Neural cell (in vitro differentiated cells): Measurements from ENCODE around the gene PRR16. TPM values are rescaled to one million over a fixed set of nuclear protein-coding genes. Genes with fewer than 3 reads are reported as not detected.
"Not testable (repeated sequence)": the region's sequence is repeated elsewhere in the genome, so short reads cannot be mapped to it uniquely, and the experiment has no call there.

ENCODE experiments used
- H2AFZ ChIP-seq: fragments of 200-600, 300-800 bp; sonication (generic), shearing (Covaris generic); 2 replicates; pipeline ENCODE4 v1.6.0; 2014; ENCODE audit warnings: low read depth, mild to moderate bottlenecking, antibody characterized with exemption, low read length, moderate library complexity
- H3F3A ChIP-seq: fragments of 200-600 bp; shearing (Covaris generic); 2 replicates; pipeline ENCODE4 v1.6.1; 2016; ENCODE audit warnings: mild to moderate bottlenecking, moderate library complexity, mixed read lengths, antibody characterized with exemption, low read length; ENCODE audit not compliant: insufficient read depth, poor library complexity, severe bottlenecking
- H3K27ac ChIP-seq: fragments of 200-600, 300-800 bp; sonication (generic), shearing (Covaris generic); 2 replicates; pipeline ENCODE4 v1.5.1; 2014; ENCODE audit warnings: mild to moderate bottlenecking, low read length, moderate library complexity
- H3K27me3 ChIP-seq: fragments of 300-800, 200-600 bp; sonication (generic), shearing (Covaris generic); 2 replicates; pipeline ENCODE4 v1.6.0; 2014; ENCODE audit warnings: mild to moderate bottlenecking, low read depth, low read length, moderate library complexity; ENCODE audit not compliant: insufficient read depth
- H3K36me3 ChIP-seq: fragments of 300-800, 200-600 bp; sonication (generic), shearing (Covaris generic); 2 replicates; pipeline ENCODE4 v1.5.1; 2014; ENCODE audit warnings: mild to moderate bottlenecking, antibody characterized with exemption, low read length, moderate library complexity; ENCODE audit not compliant: insufficient read depth
- H3K4me2 ChIP-seq: fragments of 300-800, 200-600 bp; sonication (generic), shearing (Covaris generic); 2 replicates; pipeline ENCODE4 v1.6.0; 2014; ENCODE audit warnings: mild to moderate bottlenecking, low read length
- H3K4me3 ChIP-seq: fragments of 300-800, 200-600 bp; sonication (generic), shearing (Covaris generic); 2 replicates; pipeline ENCODE4 v1.5.1; 2014; ENCODE audit warnings: mild to moderate bottlenecking, low read length, moderate library complexity
- H3K79me2 ChIP-seq: fragments of 200-600 bp; shearing (Covaris generic); replicated peaks from 2 replicates; pipeline ENCODE4 v1.6.0; 2014; ENCODE audit warnings: mild to moderate bottlenecking, low read length, moderate library complexity; ENCODE audit not compliant: insufficient read depth
- H3K9ac ChIP-seq: fragments of 300-800, 200-600 bp; sonication (generic), shearing (Covaris generic); 2 replicates; pipeline ENCODE4 v1.6.1; 2016; ENCODE audit warnings: mild to moderate bottlenecking, low read length, mixed read lengths
- H3K9me2 ChIP-seq: fragments of 200-600 bp; shearing (Covaris generic); 2 replicates; pipeline ENCODE4 v1.6.1; 2016; ENCODE audit warnings: mild to moderate bottlenecking, low read length, mixed read lengths; ENCODE audit not compliant: insufficient read depth
- H3K9me3 ChIP-seq: fragments of 200-600, 300-800 bp; sonication (generic), shearing (Covaris generic); 2 replicates; pipeline ENCODE4 v1.6.1; 2016; ENCODE audit warnings: mild to moderate bottlenecking, mixed run types, low read length, moderate library complexity, mixed read lengths
- H4K20me1 ChIP-seq: fragments of 200-600 bp; shearing (Covaris generic); 2 replicates; pipeline ENCODE4 v1.6.1; 2016; ENCODE audit warnings: mild to moderate bottlenecking, mixed run types; ENCODE audit not compliant: insufficient read depth
- EP300 ChIP-seq: fragments of 450-650 bp; conservative IDR thresholded peaks from 2 replicates; pipeline ENCODE4 v1.6.1; 2014; ENCODE audit warnings: antibody characterized with exemption, mild to moderate bottlenecking, moderate library complexity; ENCODE audit not compliant: poor library complexity, severe bottlenecking
- EZH2 ChIP-seq: fragments of 200-600, 300-800 bp; shearing (Covaris generic), sonication (generic); IDR thresholded peaks from 2 replicates; pipeline ENCODE4 v1.6.1; 2014; ENCODE audit warnings: antibody characterized with exemption, low read length, borderline replicate concordance, mild to moderate bottlenecking; ENCODE audit not compliant: insufficient read depth, poor library complexity, severe bottlenecking
- MXI1 ChIP-seq: fragments of 450-650 bp; conservative IDR thresholded peaks from 2 replicates; pipeline ENCODE4 v1.6.1; 2014; ENCODE audit warnings: antibody characterized with exemption, mild to moderate bottlenecking; ENCODE audit not compliant: poor library complexity, severe bottlenecking
- POLR2AphosphoS5 ChIP-seq: IDR thresholded peaks from 2 replicates; pipeline ENCODE4 v1.6.1; 2012
- RAD21 ChIP-seq: fragments of 450-650 bp; conservative IDR thresholded peaks from 2 replicates; pipeline ENCODE4 v1.6.1; 2014; ENCODE audit warnings: antibody characterized with exemption, mild to moderate bottlenecking, moderate library complexity
- SMC3 ChIP-seq: fragments of 450-650 bp; conservative IDR thresholded peaks from 2 replicates; pipeline ENCODE4 v1.6.1; 2014; ENCODE audit warnings: antibody characterized with exemption, mild to moderate bottlenecking, moderate library complexity; ENCODE audit not compliant: poor library complexity
- TAF1 ChIP-seq: IDR thresholded peaks from 2 replicates; pipeline ENCODE4 v1.6.1; 2012; ENCODE audit warnings: low read depth
- polyA plus RNA-seq: library from polyadenylated mRNA; depleted of rRNA; stranded (reverse); fragments of >200 nt; gene quantifications from 2 replicates; pipeline ENCODE4 v1.2.3, GENCODE V29; 2014
- TF ChIP-seq, protein P1 (sequence below): IDR thresholded peaks from 2 replicates; pipeline ENCODE4 v1.6.1; 2012; ENCODE audit warnings: borderline replicate concordance
- TF ChIP-seq, protein P2 (sequence below): fragments of 450-650 bp; IDR thresholded peaks from 2 replicates; pipeline ENCODE4 v1.5.1; 2014; ENCODE audit warnings: antibody characterized with exemption, mild to moderate bottlenecking, moderate library complexity; ENCODE audit not compliant: poor library complexity, severe bottlenecking

The PRR16 gene
- polyA plus RNA-seq, 1 donor from 2014 or later = 1.7 TPM

DNA sequence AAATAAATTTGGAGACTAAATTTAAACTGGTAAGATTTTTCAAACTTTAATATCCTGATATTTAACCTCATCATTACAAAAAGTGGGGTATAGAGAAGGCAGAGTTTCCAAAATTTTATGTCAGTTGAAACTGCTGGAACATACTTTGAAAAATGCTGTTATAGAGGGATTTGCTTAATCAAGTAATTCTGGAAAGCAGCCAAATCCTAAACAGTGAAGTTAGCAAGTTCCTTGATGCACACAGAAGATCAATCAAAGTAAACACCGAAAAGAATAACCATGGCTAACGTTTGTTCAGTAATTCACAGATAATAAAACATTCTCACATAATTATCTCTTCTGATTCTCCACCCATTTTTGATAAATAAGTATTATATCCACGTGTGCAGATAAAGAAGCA is 8.1 kb upstream of the PRR16 start:
- no peak for TF ChIP-seq EP300
- TF ChIP-seq SMC3 = no peak
- no peak for TF ChIP-seq EZH2
- TF ChIP-seq MXI1 = no peak
- no peak for TF ChIP-seq RAD21
- no peak for TF ChIP-seq TAF1
- no peak for TF ChIP-seq POLR2AphosphoS5
- TF ChIP-seq, protein P1, sequence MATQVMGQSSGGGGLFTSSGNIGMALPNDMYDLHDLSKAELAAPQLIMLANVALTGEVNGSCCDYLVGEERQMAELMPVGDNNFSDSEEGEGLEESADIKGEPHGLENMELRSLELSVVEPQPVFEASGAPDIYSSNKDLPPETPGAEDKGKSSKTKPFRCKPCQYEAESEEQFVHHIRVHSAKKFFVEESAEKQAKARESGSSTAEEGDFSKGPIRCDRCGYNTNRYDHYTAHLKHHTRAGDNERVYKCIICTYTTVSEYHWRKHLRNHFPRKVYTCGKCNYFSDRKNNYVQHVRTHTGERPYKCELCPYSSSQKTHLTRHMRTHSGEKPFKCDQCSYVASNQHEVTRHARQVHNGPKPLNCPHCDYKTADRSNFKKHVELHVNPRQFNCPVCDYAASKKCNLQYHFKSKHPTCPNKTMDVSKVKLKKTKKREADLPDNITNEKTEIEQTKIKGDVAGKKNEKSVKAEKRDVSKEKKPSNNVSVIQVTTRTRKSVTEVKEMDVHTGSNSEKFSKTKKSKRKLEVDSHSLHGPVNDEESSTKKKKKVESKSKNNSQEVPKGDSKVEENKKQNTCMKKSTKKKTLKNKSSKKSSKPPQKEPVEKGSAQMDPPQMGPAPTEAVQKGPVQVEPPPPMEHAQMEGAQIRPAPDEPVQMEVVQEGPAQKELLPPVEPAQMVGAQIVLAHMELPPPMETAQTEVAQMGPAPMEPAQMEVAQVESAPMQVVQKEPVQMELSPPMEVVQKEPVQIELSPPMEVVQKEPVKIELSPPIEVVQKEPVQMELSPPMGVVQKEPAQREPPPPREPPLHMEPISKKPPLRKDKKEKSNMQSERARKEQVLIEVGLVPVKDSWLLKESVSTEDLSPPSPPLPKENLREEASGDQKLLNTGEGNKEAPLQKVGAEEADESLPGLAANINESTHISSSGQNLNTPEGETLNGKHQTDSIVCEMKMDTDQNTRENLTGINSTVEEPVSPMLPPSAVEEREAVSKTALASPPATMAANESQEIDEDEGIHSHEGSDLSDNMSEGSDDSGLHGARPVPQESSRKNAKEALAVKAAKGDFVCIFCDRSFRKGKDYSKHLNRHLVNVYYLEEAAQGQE = no peak
- TF ChIP-seq, protein P2, sequence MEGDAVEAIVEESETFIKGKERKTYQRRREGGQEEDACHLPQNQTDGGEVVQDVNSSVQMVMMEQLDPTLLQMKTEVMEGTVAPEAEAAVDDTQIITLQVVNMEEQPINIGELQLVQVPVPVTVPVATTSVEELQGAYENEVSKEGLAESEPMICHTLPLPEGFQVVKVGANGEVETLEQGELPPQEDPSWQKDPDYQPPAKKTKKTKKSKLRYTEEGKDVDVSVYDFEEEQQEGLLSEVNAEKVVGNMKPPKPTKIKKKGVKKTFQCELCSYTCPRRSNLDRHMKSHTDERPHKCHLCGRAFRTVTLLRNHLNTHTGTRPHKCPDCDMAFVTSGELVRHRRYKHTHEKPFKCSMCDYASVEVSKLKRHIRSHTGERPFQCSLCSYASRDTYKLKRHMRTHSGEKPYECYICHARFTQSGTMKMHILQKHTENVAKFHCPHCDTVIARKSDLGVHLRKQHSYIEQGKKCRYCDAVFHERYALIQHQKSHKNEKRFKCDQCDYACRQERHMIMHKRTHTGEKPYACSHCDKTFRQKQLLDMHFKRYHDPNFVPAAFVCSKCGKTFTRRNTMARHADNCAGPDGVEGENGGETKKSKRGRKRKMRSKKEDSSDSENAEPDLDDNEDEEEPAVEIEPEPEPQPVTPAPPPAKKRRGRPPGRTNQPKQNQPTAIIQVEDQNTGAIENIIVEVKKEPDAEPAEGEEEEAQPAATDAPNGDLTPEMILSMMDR = no peak
- Histone ChIP-seq H3K36me3 (no peaks in the 10 kb centered on the region), H4K20me1 (no peaks in the 10 kb centered on the region), H3K9me2 (no peaks in the 10 kb centered on the region), H3F3A (no peaks in the 10 kb centered on the region), H3K4me2 (no peak overlapping the region), H2AFZ (no peak overlapping the region), H3K9me3 (no peaks in the 10 kb centered on the region), H3K27ac (no peak overlapping the region), H3K9ac (no peak overlapping the region), H3K27me3 (no peaks in the 10 kb centered on the region), H3K4me3 (no peak overlapping the region), H3K79me2 (no peaks in the 10 kb centered on the region)

DNA sequence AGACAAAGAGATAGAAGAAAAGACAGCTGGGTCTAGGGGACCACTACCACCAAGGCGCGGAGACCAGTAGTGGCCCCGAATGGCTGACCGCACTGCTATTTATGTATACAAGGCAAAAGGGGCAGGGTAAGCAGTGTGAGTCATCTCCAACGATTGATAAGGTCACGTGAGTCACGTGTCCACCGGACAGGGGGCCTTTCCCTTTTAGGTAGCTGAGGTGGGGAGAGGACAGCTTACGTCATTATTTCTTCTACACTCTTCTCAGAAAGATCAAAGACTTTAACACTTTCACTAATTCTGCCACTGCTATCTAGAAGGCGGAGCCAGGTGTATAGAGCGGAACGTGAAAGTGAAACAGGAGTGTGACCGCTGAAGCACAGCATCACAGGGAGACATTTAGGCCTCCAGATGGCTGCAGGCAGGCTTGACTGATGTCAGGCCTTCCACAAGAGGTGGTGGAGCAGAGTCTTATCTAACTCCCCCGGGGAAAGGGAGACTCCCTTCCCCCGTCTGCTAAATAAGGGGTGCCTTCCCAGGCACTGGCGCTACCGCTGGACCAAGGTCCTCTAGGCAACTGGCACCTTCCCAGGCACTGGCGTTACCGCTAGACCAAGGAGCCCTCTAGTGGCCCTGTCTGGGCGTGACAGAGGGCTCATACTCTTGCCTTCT is 6.1 kb upstream of the PRR16 start:
- no peak overlapping the region for H3K4me2 ChIP-seq
- no peaks in the 10 kb centered on the region for H3F3A ChIP-seq
- H3K9ac ChIP-seq = no peak overlapping the region
- no peaks in the 10 kb centered on the region for H3K9me2 ChIP-seq
- no peak overlapping the region for H2AFZ ChIP-seq
- no peaks in the 10 kb centered on the region for H3K9me3 ChIP-seq
- no peaks in the 10 kb centered on the region for H4K20me1 ChIP-seq
- H3K36me3 ChIP-seq = no peaks in the 10 kb centered on the region
- H3K27me3 ChIP-seq = no peaks in the 10 kb centered on the region
- no peak overlapping the region for H3K27ac ChIP-seq
- H3K4me3 ChIP-seq = no peak overlapping the region
- H3K79me2 ChIP-seq = no peaks in the 10 kb centered on the region
- TF ChIP-seq TAF1 (no peak), EP300 (no peak), POLR2AphosphoS5 (no peak), MXI1 (no peak), EZH2 (no peak)

DNA sequence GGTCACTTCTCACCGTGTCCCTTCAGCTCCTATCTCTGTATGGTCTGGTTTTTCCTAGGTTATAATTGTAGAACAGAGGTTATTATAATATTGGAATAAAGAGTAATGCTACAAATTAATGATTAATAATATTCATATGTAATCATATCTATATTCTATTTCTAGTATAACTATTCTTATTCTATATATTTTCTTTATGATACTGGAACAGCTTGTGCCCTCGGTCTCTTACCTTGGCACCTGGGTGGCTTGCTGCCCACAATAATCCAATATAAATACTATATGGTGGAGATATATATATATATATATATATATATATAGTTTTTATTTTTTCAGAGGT is 5.6 kb upstream of the PRR16 start:
- H3K9me2 ChIP-seq, H3K36me3 ChIP-seq, H3K4me2 ChIP-seq, H3K9me3 ChIP-seq, H3K27me3 ChIP-seq, H3K79me2 ChIP-seq, H3K4me3 ChIP-seq, H3F3A ChIP-seq, H3K9ac ChIP-seq, H4K20me1 ChIP-seq, H3K27ac ChIP-seq, H2AFZ ChIP-seq: not testable (repeated sequence)
